PC-3 (cell line): ENCODE measurements around the gene TPGS1. TPM values are rescaled to one million over a fixed set of nuclear protein-coding genes. Genes with fewer than 3 reads are reported as not detected.

Experiments
- ATAC-seq: fragments of 200-7000 bp; cut with Tn5 transposase; 2 replicates; pipeline ENCODE4 v1.9.1; 2020; ENCODE audit warnings: mild to moderate bottlenecking, moderate library complexity
- BruUV-seq: library from RNA; stranded (reverse); fragments of 400-500 nt; replicated peaks from 2 replicates; lab custom pipeline; 2021; lab: Mats Ljungman, UMichigan
- CTCF ChIA-PET: fragments of 300-600 bp; sonication (Branson Sonifier 250); formaldehyde crosslinking; loops from one replicate; lab custom pipeline; 2022; ENCODE audit warnings: antibody characterized with exemption; lab: Charles Lee
- POLR2A ChIA-PET: fragments of 300-600 bp; sonication (Branson Sonifier 250); formaldehyde crosslinking; loops from one replicate; lab custom pipeline; 2022; ENCODE audit warnings: antibody characterized with exemption; ENCODE audit not compliant: unreplicated experiment; lab: Charles Lee
- DNase-seq: peaks from one replicate; pipeline ENCODE4 v3.0.0-alpha.2; 2015
- H2AFZ ChIP-seq: fragments of 300-600 bp; sonication (generic); 2 replicates; pipeline ENCODE4 v1.6.0; 2016; ENCODE audit warnings: antibody characterized with exemption, low read length
- H3F3A ChIP-seq: fragments of 300-600 bp; sonication (generic); one replicate; pipeline ENCODE4 v1.6.0; 2017; ENCODE audit warnings: antibody characterized with exemption, low read length, control low read depth, mild to moderate bottlenecking; ENCODE audit not compliant: unreplicated experiment
- H3K27ac ChIP-seq: fragments of 300-600 bp; sonication (generic); 2 replicates; pipeline ENCODE4 v1.5.1; 2016; ENCODE audit warnings: mild to moderate bottlenecking, low read length
- H3K27me3 ChIP-seq: fragments of 300-600 bp; sonication (generic); 2 replicates; pipeline ENCODE4 v1.6.1; 2016; ENCODE audit warnings: low read length, mixed read lengths
- H3K36me3 ChIP-seq: fragments of 300-600 bp; sonication (generic); 2 replicates; pipeline ENCODE4 v1.6.1; 2016; ENCODE audit warnings: low read depth, mixed run types, low read length, mixed read lengths
- H3K4me1 ChIP-seq: fragments of 300-600 bp; sonication (generic); 2 replicates; pipeline ENCODE4 v1.5.1; 2016; ENCODE audit warnings: low read length; ENCODE audit not compliant: insufficient read depth
- H3K4me2 ChIP-seq: fragments of 300-600 bp; sonication (generic); 2 replicates; pipeline ENCODE4 v1.6.0; 2016; ENCODE audit warnings: low read length
- H3K4me3 ChIP-seq: fragments of 300-600 bp; sonication (generic); 2 replicates; pipeline ENCODE4 v1.5.1; 2016; ENCODE audit warnings: mild to moderate bottlenecking, low read length, mixed read lengths
- H3K79me2 ChIP-seq: fragments of 300-600 bp; sonication (generic); 2 replicates; pipeline ENCODE4 v1.6.1; 2017; ENCODE audit warnings: low read length, mixed read lengths
- H3K9ac ChIP-seq: fragments of 300-600 bp; sonication (generic); 2 replicates; pipeline ENCODE4 v1.6.0; 2016; ENCODE audit warnings: mild to moderate bottlenecking, low read length
- H3K9me2 ChIP-seq: fragments of 300-600 bp; sonication (generic); replicated peaks from 2 replicates; pipeline ENCODE4 v1.6.1; 2016; ENCODE audit warnings: mixed run types, low read length, mixed read lengths
- H3K9me3 ChIP-seq: fragments of 300-600 bp; sonication (generic); 2 replicates; pipeline ENCODE4 v1.6.1; 2016; ENCODE audit warnings: low read length, mixed read lengths
- H4K20me1 ChIP-seq: fragments of 300-600 bp; sonication (generic); 2 replicates; pipeline ENCODE4 v1.6.1; 2016; ENCODE audit warnings: low read length, mixed read lengths
- CTCF ChIP-seq: fragments of 300-600 bp; sonication (generic); conservative IDR thresholded peaks from 2 replicates; pipeline ENCODE4 v1.5.1; 2017; ENCODE audit warnings: antibody characterized with exemption, low read depth, mild to moderate bottlenecking, low read length
- EZH2 ChIP-seq: fragments of 300-600 bp; sonication (generic); IDR thresholded peaks from one replicate; pipeline ENCODE4 v1.6.1; 2017; ENCODE audit warnings: antibody characterized with exemption, mild to moderate bottlenecking, low read length; ENCODE audit not compliant: unreplicated experiment
- EZH2phosphoT487 ChIP-seq: fragments of 300-600 bp; sonication (generic); IDR thresholded peaks from 2 replicates; pipeline ENCODE4 v1.6.1; 2018; ENCODE audit warnings: mild to moderate bottlenecking, antibody characterized with exemption, low read length, borderline replicate concordance
- intact Hi-C: fragments of 100-400 bp; cut with micrococcal nuclease; formaldehyde crosslinking; loops from 2 replicates; pipeline ENCODE4 v1.9.0; 2023
- total RNA-seq: library from RNA; depleted of rRNA; stranded (reverse); fragments of >200 nt; gene quantifications from 2 replicates; pipeline ENCODE4 v1.2.3, GENCODE V29; 2014

TPGS1 gene
- total RNA-seq, 1 experiment from 2014 or later, result 28.5 TPM

GRCh38 chr19:496112-496665 lies 11.1 kb upstream of the TPGS1 start, which contains the start of gene MADCAM1:
Gene MADCAM1, plus strand, starts transcription at chr19:496486. Its CDS starts 14 bp downstream, at chr19:496500.
- ChIA-PET POLR2A (no interaction called here), CTCF (no interaction called here)
- H3K79me2 ChIP-seq, result no peaks in the 10 kb centered on the region
- H3K36me3 ChIP-seq, result no peaks in the 10 kb centered on the region
- no peaks in the 10 kb centered on the region for H3F3A ChIP-seq
- no peaks in the 10 kb centered on the region for H3K9me2 ChIP-seq
- no peaks in the 10 kb centered on the region for H3K9me3 ChIP-seq
- no peaks in the 10 kb centered on the region for H3K27me3 ChIP-seq
- no peak within 1 kb of the TSS for H3K9ac ChIP-seq
- no peaks in the 10 kb centered on the region for H4K20me1 ChIP-seq
- H3K4me1 ChIP-seq, result no peaks in the 10 kb centered on the region
- H3K4me2 ChIP-seq, result no peak within 1 kb of the TSS
- H3K4me3 ChIP-seq, result no peak within 1 kb of the TSS
- TF ChIP-seq EZH2 (no peak), EZH2phosphoT487 (no peak), CTCF (no peak)
- ATAC-seq, result no peak
- no peak for DNase-seq
- H3K27ac ChIP-seq, result no peak within 1 kb of the TSS
- no TSS peak for BruUV-seq
- intact Hi-C loops, result no loop called here
- H2AFZ ChIP-seq, result no peak within 1 kb of the TSS

- Histone ChIP-seq H3K9ac (no peak overlapping the region), H3K27me3 (no peaks in the 10 kb centered on the region), H3K9me2 (no peaks in the 10 kb centered on the region), H3K9me3 (no peaks in the 10 kb centered on the region), H3K4me3 (no peak overlapping the region), H3K27ac (no peak overlapping the region), H2AFZ (no peak overlapping the region), H3K4me2 (no peak overlapping the region), H3K36me3 (no peaks in the 10 kb centered on the region), H3K4me1 (no peaks in the 10 kb centered on the region), H4K20me1 (no peaks in the 10 kb centered on the region), H3F3A (no peaks in the 10 kb centered on the region), H3K79me2 (no peaks in the 10 kb centered on the region)
- intact Hi-C loops, result no loop called here
- TF ChIP-seq EZH2phosphoT487, result no peak
- no peak for TF ChIP-seq EZH2
- no peak for TF ChIP-seq CTCF
- DNase-seq (no peak), ATAC-seq (no peak)
- BruUV-seq, result no TSS peak
- POLR2A ChIA-PET, result no interaction called here
- CTCF ChIA-PET, result no interaction called here
Observed at GRCh38 chr19:496986-497385, 10.3 kb upstream of the TPGS1 start.

- ATAC-seq, result no peak
- H2AFZ ChIP-seq, result no peak overlapping the region
- H3F3A ChIP-seq, result no peaks in the 10 kb centered on the region
- BruUV-seq, result no TSS peak
- intact Hi-C loops, result no loop called here
- no peaks in the 10 kb centered on the region for H3K9me2 ChIP-seq
- H3K4me2 ChIP-seq, result no peak overlapping the region
- H3K27ac ChIP-seq, result no peak overlapping the region
- no peaks in the 10 kb centered on the region for H3K27me3 ChIP-seq
- TF ChIP-seq EZH2phosphoT487, result no peak
- no peak for TF ChIP-seq EZH2
- no peak for TF ChIP-seq CTCF
- H4K20me1 ChIP-seq, result no peaks in the 10 kb centered on the region
- no peak for DNase-seq
- no peaks in the 10 kb centered on the region for H3K4me1 ChIP-seq
- POLR2A ChIA-PET, result no interaction called here
- no peaks in the 10 kb centered on the region for H3K9me3 ChIP-seq
- H3K79me2 ChIP-seq, result no peaks in the 10 kb centered on the region
- no peak overlapping the region for H3K4me3 ChIP-seq
- H3K36me3 ChIP-seq, result no peaks in the 10 kb centered on the region
- no peak overlapping the region for H3K9ac ChIP-seq
- CTCF ChIA-PET, result interaction anchor here (0.9 kb wide), 1 partner anchor 9 kb away, joined by 4 read pairs; no protein-coding TSS in a partner anchor
Observed at GRCh38 chr19:497491-497868, 9.8 kb upstream of the TPGS1 start.
